Activated CD4-positive, CD25-positive, alpha-beta regulatory T cell (primary cell): ENCODE results near the gene DDHD1.
"Not testable (repeated sequence)": the region's sequence is repeated elsewhere in the genome, so short reads cannot be mapped to it uniquely, and the experiment has no call there.

Experiments used
- DNase-seq, 4 experiments: peaks; one replicate each; lab custom pipeline; 2025; lab: John Stamatoyannopoulos, UW

Gene DDHD1

GRCh38 chr14:53108292-53109104 lies 44.6 kb downstream of the DDHD1 start:
- DNase-seq, result no peak

- DNase-seq, result no peak
These were observed 46.4 kb downstream of the DDHD1 start for GRCh38 chr14:53106768-53107167.

DNA sequence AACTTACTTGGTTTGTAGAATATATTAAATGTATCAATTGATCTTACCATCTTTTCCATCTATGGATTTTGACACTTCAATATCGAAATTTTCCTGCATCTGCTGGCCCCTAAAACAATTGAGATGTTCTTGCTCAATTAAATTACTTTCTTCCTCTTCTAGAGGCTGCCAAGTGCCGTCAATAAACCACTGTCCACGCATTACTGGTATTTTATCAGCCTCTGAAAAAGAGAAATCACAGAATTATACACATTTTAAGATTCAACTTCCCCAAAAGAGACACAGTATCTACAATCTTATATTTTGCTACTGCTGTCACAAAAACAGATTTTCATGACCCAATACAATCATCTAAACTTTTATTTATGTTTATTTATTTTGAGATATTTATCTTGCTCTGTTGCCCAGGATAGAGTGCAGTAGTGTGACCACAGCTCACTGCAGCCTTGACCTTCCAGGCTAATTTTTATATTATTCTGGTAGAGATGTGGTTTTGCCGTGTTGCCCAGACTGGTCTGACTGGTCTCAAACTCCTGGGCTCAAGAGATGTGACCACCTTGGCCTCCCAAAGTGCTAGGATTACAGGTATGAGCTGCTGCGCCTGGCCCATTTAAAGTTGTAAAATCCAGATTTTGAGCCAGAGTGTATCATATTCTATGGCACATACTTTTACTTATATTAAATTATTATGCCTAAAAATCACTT lies 49.3 kb downstream of the DDHD1 start:
- no peak for DNase-seq

GRCh38 chr14:53093206-53093605 lies 59.9 kb downstream of the DDHD1 start:
- DNase-seq, result no peak

- no peak for DNase-seq
These were observed 62.3 kb downstream of the DDHD1 start for GRCh38 chr14:53090853-53091252.

DNA sequence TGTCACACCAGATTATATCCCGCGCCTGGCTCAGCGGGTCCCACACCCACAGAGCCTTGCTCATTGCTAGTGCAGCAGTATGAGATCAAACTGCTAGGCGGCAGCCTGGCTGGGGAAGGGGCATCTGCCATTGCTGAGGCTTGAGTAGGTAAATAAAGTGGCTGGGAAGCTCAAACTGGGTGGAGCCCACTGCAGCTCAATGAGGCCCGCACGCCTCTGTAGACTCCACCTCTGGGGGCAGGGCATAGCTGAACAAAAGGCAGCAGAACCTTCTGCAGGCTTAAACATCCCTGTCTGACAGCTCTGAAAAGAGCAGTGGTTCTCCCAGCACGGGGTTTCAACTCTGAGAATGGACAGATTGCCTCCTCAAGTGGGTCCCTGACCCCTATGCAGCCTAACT lies 68.2 kb downstream of the DDHD1 start:
- not testable (repeated sequence) for DNase-seq

- no peak for DNase-seq
These were observed 88.6 kb downstream of the DDHD1 start for GRCh38 chr14:53064475-53064874.

DNA sequence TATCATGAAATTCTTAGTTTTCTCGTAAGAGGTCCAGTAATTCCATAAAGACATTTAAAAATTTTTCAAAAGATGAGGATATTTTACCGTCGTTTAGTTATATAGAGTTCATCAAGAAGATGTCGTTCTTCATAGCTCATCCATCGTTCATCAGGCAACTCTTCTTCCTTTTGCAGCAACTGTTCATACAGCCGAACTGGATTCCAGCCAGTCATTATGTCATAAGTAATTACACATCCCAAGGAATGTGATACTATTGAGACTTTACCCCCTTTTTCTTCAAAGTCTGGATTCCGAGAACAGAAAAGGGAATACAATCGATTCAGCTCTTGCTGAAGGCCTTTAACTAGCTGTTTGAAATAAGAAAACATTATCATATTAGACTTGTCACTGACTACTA lies 90.3 kb downstream of the DDHD1 start:
- DNase-seq, result no peak

DNA sequence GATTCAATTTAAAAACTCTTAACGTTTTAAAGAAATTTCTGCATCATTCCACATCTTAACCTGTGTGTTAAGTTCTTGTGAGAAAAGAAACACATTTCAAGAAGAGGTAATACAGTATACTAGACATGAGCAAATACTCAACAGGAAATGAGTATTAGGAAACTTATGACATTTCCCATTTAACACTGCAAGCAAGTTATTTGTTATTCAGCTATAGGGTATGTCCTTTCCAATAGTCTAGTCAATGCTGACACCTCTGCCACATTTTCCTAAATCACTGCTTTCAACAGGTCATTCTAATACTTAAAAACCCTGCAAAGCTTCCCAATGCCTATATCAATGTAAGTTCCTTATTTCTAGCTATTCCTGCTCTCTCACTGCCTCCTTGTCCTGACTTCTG lies 93.1 kb downstream of the DDHD1 start:
- DNase-seq, result no peak

GRCh38 chr14:53055003-53055402 lies 98.1 kb downstream of the DDHD1 start:
- no peak for DNase-seq

GRCh38 chr14:53054457-53054856 lies 98.7 kb downstream of the DDHD1 start:
- DNase-seq, result no peak

DNA sequence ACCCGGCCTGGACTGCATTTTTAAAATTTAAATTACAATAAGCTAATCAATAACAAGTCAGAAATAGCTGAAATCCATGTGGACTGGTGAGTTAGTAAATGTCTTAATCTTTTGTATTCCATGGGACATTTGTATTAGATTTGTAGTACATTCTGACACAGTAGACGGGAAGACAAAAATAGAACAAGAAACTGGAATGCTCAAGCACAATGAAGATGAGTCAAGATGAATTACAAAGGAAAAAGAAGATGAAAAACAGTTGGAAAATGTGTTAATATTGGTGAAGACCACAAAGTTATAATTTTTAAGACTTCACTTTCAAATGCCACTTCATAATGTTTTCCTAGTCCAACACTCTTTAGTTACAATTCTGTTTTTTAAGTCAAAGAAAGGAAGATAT lies 104.5 kb downstream of the DDHD1 start:
- no peak for DNase-seq

DNA sequence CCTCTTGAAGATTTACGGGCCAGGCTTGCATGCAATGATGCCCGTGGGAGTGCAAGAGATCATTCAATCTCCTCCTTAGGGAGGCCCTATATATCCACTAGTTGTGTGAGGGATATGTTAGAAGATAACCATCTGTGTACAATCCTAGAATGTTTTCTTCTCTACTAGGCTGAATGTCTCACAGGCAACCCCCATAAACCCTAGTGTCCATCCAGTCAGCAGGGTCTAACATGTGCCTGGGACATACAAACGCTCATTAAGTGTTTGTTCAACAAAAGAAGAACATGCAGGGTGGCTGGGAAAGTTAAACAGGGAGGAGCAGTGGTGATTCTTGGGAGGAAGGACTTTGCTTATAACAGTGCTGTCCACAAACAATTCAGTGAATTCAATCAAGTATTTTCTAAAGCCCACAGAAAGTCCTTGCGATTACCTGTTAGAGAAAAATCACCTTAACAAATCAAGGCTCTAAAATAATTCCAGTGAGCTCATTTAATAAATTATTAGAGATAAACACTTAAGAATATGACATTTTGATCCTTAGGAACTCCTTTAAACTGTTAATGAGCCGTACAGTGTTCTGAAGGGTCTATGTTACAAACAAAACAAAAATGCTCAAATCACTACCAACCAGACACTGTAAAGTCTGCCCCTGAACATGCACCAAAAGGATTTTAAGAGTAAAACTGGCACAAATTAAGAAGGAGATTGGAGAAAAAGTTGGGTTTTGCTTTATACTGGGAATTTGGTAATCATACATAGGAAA lies 105.6 kb downstream of the DDHD1 start:
- DNase-seq, result no peak

GRCh38 chr14:53044486-53044885 lies 108.6 kb downstream of the DDHD1 start:
- DNase-seq, result no peak

DNA sequence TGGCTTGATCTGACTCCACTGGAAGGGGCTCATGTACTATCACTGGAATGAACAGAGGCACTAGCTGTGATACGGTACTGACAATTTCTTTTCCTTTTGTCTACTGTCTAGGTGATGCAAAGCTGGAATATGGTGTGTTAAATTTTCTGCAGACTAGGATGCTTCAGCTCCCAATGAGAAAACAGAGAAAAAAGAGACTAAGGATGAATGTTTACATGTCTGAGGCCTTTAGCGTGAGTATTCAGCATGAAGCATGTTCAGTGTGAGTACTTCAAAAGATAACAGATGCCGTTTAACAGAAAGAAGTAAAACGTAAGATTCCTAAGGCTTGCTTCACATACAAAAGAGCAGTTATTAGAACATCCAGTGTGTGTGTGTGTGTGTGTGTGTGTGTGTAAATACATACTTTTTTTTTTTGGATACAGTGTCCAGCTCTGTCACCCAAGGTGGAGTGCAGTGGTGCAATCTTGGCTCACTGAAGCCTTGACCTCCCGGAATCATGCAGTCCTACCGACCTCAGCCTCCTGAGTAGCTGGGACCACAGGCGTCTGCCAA lies 110.0 kb downstream of the DDHD1 start:
- DNase-seq, result no peak

GRCh38 chr14:53042480-53042879 lies 110.6 kb downstream of the DDHD1 start:
- no peak for DNase-seq

- DNase-seq, result no peak
These were observed 112.1 kb downstream of the DDHD1 start for GRCh38 chr14:53041067-53041466.

GRCh38 chr14:53038629-53039028 lies 114.5 kb downstream of the DDHD1 start:
- DNase-seq, result no peak

DNA sequence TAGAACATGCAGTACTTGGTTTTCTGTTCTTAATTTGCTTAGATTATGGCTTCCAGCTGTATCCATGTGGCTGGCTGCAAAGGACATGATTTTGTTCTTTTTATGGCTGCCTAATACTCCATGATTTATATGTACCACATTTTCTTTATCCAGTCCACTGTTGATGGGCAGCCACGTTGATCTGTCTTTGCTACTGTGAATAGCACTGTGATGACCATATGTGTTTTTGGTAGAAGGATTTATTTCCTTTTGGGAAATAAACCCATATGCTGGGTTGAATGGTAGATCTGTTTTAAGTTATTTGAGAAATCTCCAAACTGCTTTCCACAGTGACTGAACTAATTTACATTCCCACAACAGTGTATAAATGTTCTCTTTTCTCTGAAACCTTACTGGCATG lies 116.1 kb downstream of the DDHD1 start:
- DNase-seq, result no peak

- no peak for DNase-seq
These were observed 117.5 kb downstream of the DDHD1 start for GRCh38 chr14:53035336-53036210.

- DNase-seq, result no peak
These were observed 118.4 kb downstream of the DDHD1 start for GRCh38 chr14:53034688-53035230.
